ENCODE data around the gene FAM53A.

FAM53A gene

GRCh38 chr4:1593458-1593857 is 90.7 kb downstream of the FAM53A start:
- no peak for DNase-seq (ENCODE audit: low spot score)

GRCh38 chr4:1592709-1593417 is 91.2 kb downstream of the FAM53A start:
- no peak for DNase-seq (ENCODE audit: low spot score)

- DNase-seq (ENCODE audit: low spot score): no peak
These were observed 91.9 kb downstream of the FAM53A start for GRCh38 chr4:1592068-1592708.

GRCh38 chr4:1591107-1591506 is 93.0 kb downstream of the FAM53A start:
- DNase-seq (ENCODE audit: low spot score): no peak

GRCh38 chr4:1590244-1590643 is 93.9 kb downstream of the FAM53A start:
- no peak for DNase-seq (ENCODE audit: low spot score)
